B cell (primary cell): Measurements from ENCODE around the gene OR9Q1. TPM values are rescaled to one million over a fixed set of nuclear protein-coding genes. Genes with fewer than 3 reads are reported as not detected.

Source experiments
- ATAC-seq: fragments of 200-7000 bp; cut with Tn5 transposase; one replicate; pipeline ENCODE4 v1.10.0; 2021; ENCODE audit warnings: low read depth, mild to moderate bottlenecking, moderate number of reproducible peaks, moderate library complexity
- CTCF ChIA-PET: fragments of 350-600 bp; sonication (Branson Sonifier 250); formaldehyde crosslinking; loops from one replicate; lab custom pipeline; 2021; ENCODE audit warnings: antibody characterized with exemption, inconsistent platforms; lab: Charles Lee
- POLR2A ChIA-PET: fragments of 350-600 bp; sonication (Branson Sonifier 250); formaldehyde crosslinking; loops from one replicate; lab custom pipeline; 2021; ENCODE audit warnings: antibody characterized with exemption; lab: Charles Lee
- DNase-seq: peaks from one replicate; pipeline ENCODE4 v3.0.0; 2013
- H2AFZ ChIP-seq: 2 replicates; pipeline ENCODE4 v1.6.1; 2012; ENCODE audit warnings: mild to moderate bottlenecking, low read depth, low read length; ENCODE audit not compliant: insufficient read depth, poor library complexity, severe bottlenecking
- H3K27ac ChIP-seq, 2 donors: 1 replicate in 1 of 2; 2 replicates in 1 of 2; pipeline ENCODE4 v1.5.1; 2012 to 2013; ENCODE audit warnings: low read length in 2 of 2, mild to moderate bottlenecking in 2 of 2, moderate library complexity in 1 of 2
- H3K27me3 ChIP-seq, 4 experiments: fragments of 200-600 bp in 1 of 4; sonication (generic) in 1 of 4; replicated peaks in 1 of 4; 1 replicate in 2 of 4; 2 replicates in 2 of 4; pipeline versions ENCODE4 v1.6.1 to v1.7.0; 2013 to 2016; ENCODE audit warnings: low read length in 3 of 4, mild to moderate bottlenecking in 2 of 4, mixed read lengths in 1 of 4, moderate library complexity in 1 of 4; ENCODE audit not compliant: insufficient read depth in 4 of 4, control insufficient read depth in 3 of 4; ENCODE audit errors: control extremely low read depth in 1 of 4
- H3K36me3 ChIP-seq, 2 experiments: replicated peaks in 1 of 2; 1 replicate in 1 of 2; 2 replicates in 1 of 2; pipeline versions ENCODE4 v1.6.1 to v1.7.1; 2013; ENCODE audit warnings: low read length in 1 of 2; ENCODE audit not compliant: insufficient read depth in 2 of 2, control insufficient read depth in 1 of 2; ENCODE audit errors: control extremely low read depth in 1 of 2, extremely low read depth in 1 of 2
- H3K4me1 ChIP-seq, 2 donors: fragments of 200-600 bp in 1 of 2; sonication (generic) in 1 of 2; 1 replicate in 1 of 2; 2 replicates in 1 of 2; pipeline versions ENCODE4 v1.5.1 to v1.6.1; 2013 to 2017; ENCODE audit warnings: low read length in 2 of 2; ENCODE audit not compliant: control insufficient read depth in 2 of 2, insufficient read depth in 2 of 2
- H3K4me2 ChIP-seq: replicated peaks from 2 replicates; pipeline ENCODE3; 2012; ENCODE audit warnings: mild to moderate bottlenecking, low read depth, low read length; ENCODE audit not compliant: poor library complexity, severe bottlenecking
- H3K4me3 ChIP-seq, 5 experiments: fragments of 200-600 bp in 1 of 5; sonication (generic) in 1 of 5; 1 replicate in 3 of 5; 2 replicates in 2 of 5; pipeline versions ENCODE4 v1.5.1 to v1.7.0; 2011 to 2016; ENCODE audit warnings: low read length in 4 of 5, mild to moderate bottlenecking in 4 of 5, low read depth in 2 of 5, control low read depth in 1 of 5, moderate library complexity in 1 of 5; ENCODE audit not compliant: insufficient read depth in 1 of 5; ENCODE audit errors: control extremely low read depth in 1 of 5, extremely low read depth in 1 of 5
- H3K79me2 ChIP-seq: fragments of 200-600 bp; sonication (generic); one replicate; pipeline ENCODE4 v1.6.0; 2016; ENCODE audit warnings: low read length; ENCODE audit not compliant: control insufficient read depth, insufficient read depth
- H3K9ac ChIP-seq: fragments of 200-600 bp; sonication (generic); 2 replicates; pipeline ENCODE4 v1.6.1; 2017; ENCODE audit warnings: mild to moderate bottlenecking, low read length, moderate library complexity
- H3K9me3 ChIP-seq, 3 donors: one replicate each; pipeline versions ENCODE4 v1.6.1 to v1.7.1; 2013; ENCODE audit warnings: low read length in 2 of 3; ENCODE audit not compliant: control insufficient read depth in 2 of 3, insufficient read depth in 1 of 3; ENCODE audit errors: control extremely low read depth in 1 of 3
- H4K20me1 ChIP-seq: 2 replicates; pipeline ENCODE4 v1.6.0; 2012; ENCODE audit warnings: mild to moderate bottlenecking, low read length; ENCODE audit not compliant: insufficient read depth, control insufficient read depth, poor library complexity, severe bottlenecking
- H3K27ac Mint-ChIP-seq: one replicate; pipeline ENCODE4 v1.8.0; 2021; ENCODE audit warnings: mixed read lengths
- H3K27me3 Mint-ChIP-seq: one replicate; pipeline ENCODE4 v1.8.0; 2021; ENCODE audit warnings: mixed read lengths
- H3K4me1 Mint-ChIP-seq: one replicate; pipeline ENCODE4 v1.8.0; 2021; ENCODE audit warnings: mixed read lengths
- H3K4me3 Mint-ChIP-seq: one replicate; pipeline ENCODE4 v1.8.0; 2021; ENCODE audit warnings: mixed read lengths
- H3K9me3 Mint-ChIP-seq: one replicate; pipeline ENCODE4 v1.8.0; 2022; ENCODE audit warnings: mixed read lengths; ENCODE audit not compliant: insufficient read depth
- EZH2 ChIP-seq: IDR thresholded peaks from 2 replicates; pipeline ENCODE4 v1.6.1; 2012; ENCODE audit warnings: borderline replicate concordance, low read depth, mild to moderate bottlenecking, moderate library complexity, low read length; ENCODE audit not compliant: insufficient read depth, poor library complexity, severe bottlenecking
- WGBS: methylation state at CpG from one replicate; pipeline ENCODE4 v1.1.5; 2013; ENCODE audit warnings: missing lambda C conversion rate; ENCODE audit not compliant: insufficient coverage; 5-methylcytosine and 5-hydroxymethylcytosine counted together
- intact Hi-C: fragments of 100-400 bp; cut with micrococcal nuclease; formaldehyde crosslinking; loops from one replicate; pipeline ENCODE4 v1.10.0; 2022
- polyA plus RNA-seq: library from polyadenylated mRNA; depleted of rRNA; stranded (reverse); fragments of >200 nt; gene quantifications from 2 replicates; pipeline ENCODE4 v1.2.3, GENCODE V29; 2012
- total RNA-seq, 2 donors: library from RNA; stranded (reverse); fragments of 120-200 nt in 1 of 2; gene quantifications; 1 replicate in 1 of 2; 2 replicates in 1 of 2; pipeline versions ENCODE4 v1.2.3 to v1.2.4, GENCODE V29; 2013 to 2022
- TF ChIP-seq, protein P1 (sequence below): fragments of 200-600 bp; IDR thresholded peaks from one replicate; pipeline ENCODE4 v1.8.0; 2022; ENCODE audit warnings: antibody characterized with exemption, mild to moderate bottlenecking

The OR9Q1 gene
- total and polyA plus RNA-seq, 2 donors (not counting 1 experiment from before 2014, with no cell fraction given): not detected

GRCh38 chr11:58068655-58069054 is 45.0 kb downstream of the OR9Q1 start:
- no peaks in the 10 kb centered on the region for H4K20me1 ChIP-seq
- intact Hi-C loops: no loop called here
- ChIA-PET POLR2A (no interaction called here), CTCF (no interaction called here)
- no peak overlapping the region for H3K9ac ChIP-seq
- TF ChIP-seq, protein P1, sequence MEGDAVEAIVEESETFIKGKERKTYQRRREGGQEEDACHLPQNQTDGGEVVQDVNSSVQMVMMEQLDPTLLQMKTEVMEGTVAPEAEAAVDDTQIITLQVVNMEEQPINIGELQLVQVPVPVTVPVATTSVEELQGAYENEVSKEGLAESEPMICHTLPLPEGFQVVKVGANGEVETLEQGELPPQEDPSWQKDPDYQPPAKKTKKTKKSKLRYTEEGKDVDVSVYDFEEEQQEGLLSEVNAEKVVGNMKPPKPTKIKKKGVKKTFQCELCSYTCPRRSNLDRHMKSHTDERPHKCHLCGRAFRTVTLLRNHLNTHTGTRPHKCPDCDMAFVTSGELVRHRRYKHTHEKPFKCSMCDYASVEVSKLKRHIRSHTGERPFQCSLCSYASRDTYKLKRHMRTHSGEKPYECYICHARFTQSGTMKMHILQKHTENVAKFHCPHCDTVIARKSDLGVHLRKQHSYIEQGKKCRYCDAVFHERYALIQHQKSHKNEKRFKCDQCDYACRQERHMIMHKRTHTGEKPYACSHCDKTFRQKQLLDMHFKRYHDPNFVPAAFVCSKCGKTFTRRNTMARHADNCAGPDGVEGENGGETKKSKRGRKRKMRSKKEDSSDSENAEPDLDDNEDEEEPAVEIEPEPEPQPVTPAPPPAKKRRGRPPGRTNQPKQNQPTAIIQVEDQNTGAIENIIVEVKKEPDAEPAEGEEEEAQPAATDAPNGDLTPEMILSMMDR: no peak
- TF ChIP-seq EZH2: no peak
- ATAC-seq (no peak), DNase-seq (no peak)
- 70% methylated on average over 4 of the region's 6 CpGs for WGBS
- H3K4me3 ChIP-seq: no peak overlapping the region
- H2AFZ ChIP-seq: no peak overlapping the region
- no peaks in the 10 kb centered on the region for H3K36me3 ChIP-seq
- H3K27me3 ChIP-seq: no peaks in the 10 kb centered on the region
- H3K4me2 ChIP-seq: no peak overlapping the region
- no peaks in the 10 kb centered on the region for H3K4me1 ChIP-seq
- no peaks in the 10 kb centered on the region for H3K4me1 Mint-ChIP-seq
- H3K9me3 Mint-ChIP-seq: peaks cover under 1% of the 10 kb centered on the region
- no peaks in the 10 kb centered on the region for H3K79me2 ChIP-seq
- H3K9me3 ChIP-seq: no peaks in the 10 kb centered on the region
- no peak overlapping the region for H3K27ac Mint-ChIP-seq
- H3K27me3 Mint-ChIP-seq: peaks cover 6% of the 10 kb centered on the region
- H3K27ac ChIP-seq: no peak overlapping the region
- no peak overlapping the region for H3K4me3 Mint-ChIP-seq

- no peak for DNase-seq
- Mint-ChIP-seq H3K4me3 (no peak overlapping the region), H3K27me3 (peaks cover 6% of the 10 kb centered on the region), H3K9me3 (peaks cover 8% of the 10 kb centered on the region), H3K4me1 (no peaks in the 10 kb centered on the region), H3K27ac (no peak overlapping the region)
- 75% methylated on average over 1 of the region's 1 CpG for WGBS
- no peaks in the 10 kb centered on the region for H3K36me3 ChIP-seq
- intact Hi-C loops: no loop called here
- no peaks in the 10 kb centered on the region for H3K79me2 ChIP-seq
- no peaks in the 10 kb centered on the region for H3K4me1 ChIP-seq
- no peak overlapping the region for H3K27ac ChIP-seq
- no peaks in the 10 kb centered on the region for H3K27me3 ChIP-seq
- no peak overlapping the region for H2AFZ ChIP-seq
- H3K9me3 ChIP-seq: peaks cover 0 to 2% (median 0%) of the 10 kb centered on the region in 3 donors
- ChIA-PET CTCF (no interaction called here), POLR2A (no interaction called here)
- H4K20me1 ChIP-seq: no peaks in the 10 kb centered on the region
- no peak overlapping the region for H3K4me2 ChIP-seq
- TF ChIP-seq, protein P1: no peak
- no peak for TF ChIP-seq EZH2
- no peak overlapping the region for H3K9ac ChIP-seq
- no peak for ATAC-seq
- H3K4me3 ChIP-seq: no peak overlapping the region
Measured at GRCh38 chr11:58070585-58070984, 46.9 kb downstream of the OR9Q1 start.
